Astrocyte (in vitro differentiated cells and primary cell): ENCODE measurements around the gene CNST.

Source experiments
- CTCF ChIP-seq: IDR thresholded peaks from 2 replicates; pipeline ENCODE4 v1.5.1; 2011; ENCODE audit warnings: low read depth, mild to moderate bottlenecking, inconsistent platforms, low read length, moderate library complexity; ENCODE audit not compliant: insufficient read depth
- EZH2 ChIP-seq: IDR thresholded peaks from 2 replicates; pipeline ENCODE4 v1.6.1; 2012; ENCODE audit warnings: mild to moderate bottlenecking, low read length, inconsistent platforms; ENCODE audit not compliant: insufficient read depth

DNA sequence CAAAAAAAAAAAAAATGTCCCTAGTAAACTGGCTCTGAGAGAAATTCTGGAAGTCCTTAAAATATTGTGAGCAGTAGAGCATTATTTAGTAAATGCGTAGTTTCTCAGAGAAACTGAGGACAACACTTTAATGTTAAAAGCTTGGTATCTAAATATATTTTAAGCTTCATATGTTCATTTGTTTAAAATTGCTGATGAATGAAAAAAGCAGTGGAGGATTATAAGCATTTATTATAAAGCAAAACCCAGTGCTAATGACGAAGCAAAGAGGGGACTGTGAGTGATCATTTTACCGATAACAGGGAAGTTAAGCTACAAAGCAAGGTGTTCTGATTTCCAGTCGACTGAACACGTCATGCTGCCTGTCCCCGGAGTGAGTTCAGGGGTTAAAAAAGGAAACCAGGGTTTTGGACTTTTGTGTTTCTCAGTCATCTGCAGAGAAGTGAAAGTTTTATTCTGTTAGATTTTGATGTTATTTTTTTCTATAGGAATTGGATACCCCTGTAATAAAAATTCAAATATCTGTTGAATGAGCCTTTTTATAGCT lies 93.4 kb downstream of the CNST start:
- TF ChIP-seq CTCF (no peak), EZH2 (no peak)
